Effector memory CD8-positive, alpha-beta T cell (primary cell): ENCODE measurements around the gene GRIP1.
"Not testable (repeated sequence)": the region's sequence is repeated elsewhere in the genome, so short reads cannot be mapped to it uniquely, and the experiment has no call there.

Source experiments
- ATAC-seq: fragments of 150-1000 bp; cut with Tn5 transposase; replicated peaks from 2 replicates; pipeline ENCODE4 v1.10.0; 2021; ENCODE audit warnings: mild to moderate bottlenecking, moderate library complexity
- DNase-seq, 3 experiments: peaks; one replicate each; pipeline ENCODE4 v3.0.0; 2021
- H3K27ac Mint-ChIP-seq, 2 donors: one replicate each; pipeline ENCODE4 v1.8.0; 2022; ENCODE audit warnings: mild to moderate bottlenecking in 2 of 2, mixed read lengths in 2 of 2, moderate library complexity in 2 of 2
- H3K27me3 Mint-ChIP-seq, 2 donors: one replicate each; pipeline ENCODE4 v1.8.0; 2022; ENCODE audit warnings: mixed read lengths in 2 of 2
- H3K36me3 Mint-ChIP-seq: one replicate; pipeline ENCODE4 v1.8.0; 2022; ENCODE audit warnings: mild to moderate bottlenecking, moderate library complexity, mixed read lengths; ENCODE audit not compliant: insufficient read depth
- H3K4me1 Mint-ChIP-seq, 2 donors: one replicate each; pipeline ENCODE4 v1.8.0; 2022; ENCODE audit warnings: low read depth in 2 of 2, mixed read lengths in 2 of 2
- H3K4me3 Mint-ChIP-seq, 2 donors: one replicate each; pipeline ENCODE4 v1.8.0; 2022; ENCODE audit warnings: mild to moderate bottlenecking in 2 of 2, mixed read lengths in 2 of 2, moderate library complexity in 2 of 2
- H3K9me3 Mint-ChIP-seq, 2 donors: one replicate each; pipeline ENCODE4 v1.8.0; 2022; ENCODE audit warnings: mixed read lengths in 2 of 2

The GRIP1 gene

DNA sequence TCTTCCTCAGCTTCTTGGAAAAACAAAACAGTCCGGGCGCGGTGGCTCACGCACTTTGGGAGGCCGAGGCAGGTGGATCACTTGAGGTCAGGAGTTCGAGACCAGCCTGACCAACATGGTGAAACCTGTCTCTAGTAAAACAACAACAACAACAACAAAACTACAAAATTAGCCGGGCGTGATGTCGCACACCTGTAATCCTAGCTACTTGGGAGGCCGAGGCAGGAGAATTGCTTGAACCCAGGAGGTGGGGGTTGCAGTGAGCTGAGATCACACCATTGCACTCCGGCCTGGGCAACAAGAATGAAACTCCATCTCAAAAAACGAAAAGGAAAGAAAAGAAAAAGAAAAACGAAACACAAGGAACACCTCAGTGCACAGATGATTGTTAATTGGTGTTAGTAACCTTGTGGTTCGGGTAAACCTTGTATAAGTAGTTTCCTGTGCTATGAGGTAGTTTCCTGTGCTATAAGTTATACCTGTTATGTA is 375.5 kb downstream of the GRIP1 start:
- Mint-ChIP-seq H3K4me3 (peak overlapping the region; percentile 93 to 99), H3K4me1 (peaks cover 39 to 42% of the 10 kb centered on the region in 2 donors), H3K36me3 (peaks cover 49% of the 10 kb centered on the region), H3K27ac (peak overlapping the region; percentile 90 to 98)
- not testable (repeated sequence) for H3K27me3 Mint-ChIP-seq, H3K9me3 Mint-ChIP-seq
- ATAC-seq (peak; percentile 80), DNase-seq (peak in 2 of 3 experiments; percentile 15 to 27)

DNA sequence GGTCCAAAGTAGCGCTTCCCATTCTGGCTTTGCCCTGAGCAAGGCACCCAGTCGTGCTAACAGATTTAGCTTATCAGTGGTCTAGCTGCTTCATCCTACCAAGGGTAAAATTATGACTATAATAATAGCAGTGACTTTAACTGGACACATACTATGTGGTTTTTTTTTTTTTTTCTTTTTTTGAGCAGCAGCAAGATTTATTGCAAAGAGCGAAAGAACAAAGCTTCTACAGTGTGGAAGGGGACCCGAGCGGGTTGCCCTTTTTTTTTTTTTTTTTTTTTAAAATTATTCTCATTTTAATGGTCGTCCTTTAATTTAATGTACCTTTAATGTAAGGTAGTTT is 376.1 kb downstream of the GRIP1 start:
- peak; percentile 7 for ATAC-seq
- peak overlapping the region; percentile 90 to 98 for H3K27ac Mint-ChIP-seq
- peaks cover 35 to 37% of the 10 kb centered on the region in 2 donors for H3K4me1 Mint-ChIP-seq
- no peaks in the 10 kb centered on the region for H3K27me3 Mint-ChIP-seq
- peak overlapping the region; percentile 93 to 99 for H3K4me3 Mint-ChIP-seq
- DNase-seq = no peak
- peaks cover 44% of the 10 kb centered on the region for H3K36me3 Mint-ChIP-seq
- no peaks in the 10 kb centered on the region for H3K9me3 Mint-ChIP-seq

DNA sequence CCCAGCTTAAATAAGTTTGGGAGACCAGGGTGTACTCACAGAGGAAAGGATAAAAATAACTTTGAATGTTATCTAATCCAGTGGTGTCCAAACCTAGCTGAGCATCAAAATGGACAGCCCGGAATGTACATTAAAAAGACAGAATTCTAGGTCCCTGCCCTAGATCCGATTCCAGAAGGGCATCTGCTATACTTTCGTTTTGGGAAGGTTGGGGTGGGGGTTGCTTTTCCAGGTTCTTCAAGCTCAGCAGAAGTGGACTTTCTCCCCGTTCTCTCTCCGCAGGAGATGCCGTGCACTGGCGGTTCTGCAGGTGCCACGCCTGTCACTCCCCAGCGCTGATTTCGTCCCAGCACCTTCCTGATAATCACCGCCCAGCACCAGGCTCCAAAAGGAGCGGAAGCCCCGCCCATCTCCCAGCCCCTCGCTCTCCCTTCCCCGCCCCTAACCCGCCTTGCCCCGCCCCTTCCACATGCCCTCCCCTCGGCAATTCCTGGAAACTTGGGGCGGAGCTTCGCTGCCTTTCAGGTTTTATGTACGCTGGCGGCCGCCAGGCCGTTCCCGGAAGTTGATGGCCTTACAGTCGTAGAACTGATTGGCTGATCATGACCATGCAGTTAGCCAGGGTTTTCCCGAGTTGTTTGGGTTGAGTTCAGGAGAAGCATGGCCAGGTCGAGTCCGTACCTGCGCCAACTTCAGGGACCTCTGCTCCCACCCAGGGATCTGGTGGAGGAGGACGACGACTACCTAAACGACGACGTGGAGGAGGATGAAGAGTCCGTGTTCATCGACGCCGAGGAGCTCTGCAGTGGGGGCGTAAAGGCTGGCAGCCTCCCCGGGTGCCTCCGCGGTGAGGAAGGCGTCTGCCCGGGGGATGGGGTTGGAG is 376.7 kb downstream of the GRIP1 start, which contains the start of gene HELB:
Gene HELB, plus strand, starts transcription at position 550 of the 883 bp plus-strand sequence. Its CDS starts 111 bp downstream, at position 661.
- H3K4me3 Mint-ChIP-seq = peak within 1 kb of the TSS; percentile 93 to 99
- ATAC-seq (peak; percentile 73), DNase-seq (peak; percentile 82 to 87 (median 84))
- H3K4me1 Mint-ChIP-seq = peaks cover 33 to 34% of the 10 kb centered on the region in 2 donors
- H3K27me3 Mint-ChIP-seq = no peaks in the 10 kb centered on the region
- H3K27ac Mint-ChIP-seq = peak within 1 kb of the TSS; percentile 90 to 98
- H3K9me3 Mint-ChIP-seq = no peaks in the 10 kb centered on the region
- H3K36me3 Mint-ChIP-seq = peaks cover 38% of the 10 kb centered on the region

DNA sequence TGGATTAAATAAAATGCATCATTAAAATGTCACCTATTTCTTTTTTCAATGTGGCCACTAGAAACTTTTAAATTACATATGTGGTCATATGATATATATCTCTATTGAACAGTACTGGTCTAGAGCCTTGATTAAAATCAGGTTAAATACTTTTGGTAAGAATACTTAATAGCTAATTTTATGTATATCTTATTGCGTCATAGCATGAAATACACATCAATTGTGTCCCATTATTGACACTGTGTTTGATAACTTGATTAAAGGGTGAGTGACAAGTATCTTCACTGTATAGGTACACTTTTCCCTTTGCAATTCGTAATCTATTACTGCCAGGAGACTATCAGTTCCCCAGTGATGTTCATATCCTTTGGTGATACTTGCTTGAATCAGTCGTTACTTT is 381.0 kb downstream of the GRIP1 start:
- H3K36me3 Mint-ChIP-seq = peaks cover 6% of the 10 kb centered on the region
- peaks cover 3 to 16% of the 10 kb centered on the region in 2 donors for H3K4me1 Mint-ChIP-seq
- DNase-seq = no peak
- no peaks in the 10 kb centered on the region for H3K9me3 Mint-ChIP-seq
- no peak overlapping the region for H3K4me3 Mint-ChIP-seq
- H3K27ac Mint-ChIP-seq = no peak overlapping the region
- ATAC-seq = no peak
- no peaks in the 10 kb centered on the region for H3K27me3 Mint-ChIP-seq
